Smooth muscle cell (in vitro differentiated cells): ENCODE data around the gene KMT5B. TPM values are rescaled to one million over a fixed set of nuclear protein-coding genes. Genes with fewer than 3 reads are reported as not detected.

ENCODE experiments used
- DNase-seq: peaks from one replicate; lab custom pipeline; 2025; ENCODE audit not compliant: unreplicated experiment; lab: John Stamatoyannopoulos, UW
- H2AFZ ChIP-seq: fragments of 200-600 bp; sonication (generic); 2 replicates; pipeline ENCODE4 v1.6.0; 2016; ENCODE audit warnings: antibody characterized with exemption, low read depth, mild to moderate bottlenecking
- H3F3A ChIP-seq: fragments of 200-600 bp; sonication (generic); 2 replicates; pipeline ENCODE4 v1.6.0; 2017; ENCODE audit warnings: antibody characterized with exemption, low read depth
- H3K27ac ChIP-seq: fragments of 200-600 bp; sonication (generic); 2 replicates; pipeline ENCODE4 v1.5.1; 2016; ENCODE audit warnings: low read depth, mild to moderate bottlenecking
- H3K27me3 ChIP-seq: fragments of 200-600 bp; sonication (generic); 2 replicates; pipeline ENCODE4 v1.6.1; 2016; ENCODE audit warnings: low read depth, mild to moderate bottlenecking
- H3K36me3 ChIP-seq: fragments of 200-600 bp; sonication (generic); 2 replicates; pipeline ENCODE4 v1.5.1; 2016; ENCODE audit warnings: low read depth
- H3K4me1 ChIP-seq: fragments of 200-600 bp; sonication (generic); 2 replicates; pipeline ENCODE4 v1.5.1; 2016; ENCODE audit warnings: low read depth
- H3K4me2 ChIP-seq: fragments of 200-600 bp; sonication (generic); 2 replicates; pipeline ENCODE4 v1.6.0; 2016; ENCODE audit warnings: mild to moderate bottlenecking
- H3K4me3 ChIP-seq: fragments of 200-600 bp; sonication (generic); 2 replicates; pipeline ENCODE4 v1.5.1; 2016; ENCODE audit warnings: mild to moderate bottlenecking
- H3K79me2 ChIP-seq: fragments of 200-600 bp; sonication (generic); 2 replicates; pipeline ENCODE4 v1.6.0; 2016; ENCODE audit warnings: low read depth, mild to moderate bottlenecking
- H3K9ac ChIP-seq: fragments of 200-600 bp; sonication (generic); 2 replicates; pipeline ENCODE4 v1.6.0; 2016; ENCODE audit warnings: low read depth
- H3K9me3 ChIP-seq: fragments of 200-600 bp; sonication (generic); replicated peaks from 2 replicates; pipeline ENCODE4 v1.5.1; 2016; ENCODE audit warnings: low read depth
- H4K20me1 ChIP-seq: fragments of 200-600 bp; sonication (generic); 2 replicates; pipeline ENCODE4 v1.6.0; 2016; ENCODE audit warnings: low read depth
- CTCF ChIP-seq: fragments of 200-600 bp; sonication (generic); IDR thresholded peaks from 2 replicates; pipeline ENCODE4 v1.5.1; 2017; ENCODE audit warnings: borderline replicate concordance, mild to moderate bottlenecking, antibody characterized with exemption; ENCODE audit not compliant: insufficient read depth, poor library complexity, severe bottlenecking
- WGBS: methylation state at CpG from one replicate; pipeline ENCODE4 v1.1.7; 2016; ENCODE audit warnings: low lambda C conversion rate; 5-methylcytosine and 5-hydroxymethylcytosine counted together
- polyA plus RNA-seq: library from polyadenylated mRNA; unstranded; fragments of >200 nt; fragmentation: Nextera tagmentation; extraction: Ambion mirVana; gene quantifications from 2 replicates; pipeline ENCODE4 v1.2.1, GENCODE V29; 2016
- total RNA-seq: library from RNA; depleted of rRNA; stranded (reverse); fragments of >200 nt; gene quantifications from 2 replicates; pipeline ENCODE4 v1.2.3, GENCODE V29; 2014

The KMT5B gene
- total and polyA plus RNA-seq, 2 experiments from 2014 or later, result 32.1 to 35.0 TPM

- WGBS, result 86% methylated on average over 6 of the region's 6 CpGs
- no peak overlapping the region for H3K27ac ChIP-seq
- peaks cover 20% of the 10 kb centered on the region for H3K79me2 ChIP-seq
- no peak overlapping the region for H2AFZ ChIP-seq
- no peaks in the 10 kb centered on the region for H3K9me3 ChIP-seq
- H3K4me1 ChIP-seq, result peaks cover 9% of the 10 kb centered on the region
- H3K4me3 ChIP-seq, result no peak overlapping the region
- H3F3A ChIP-seq, result no peaks in the 10 kb centered on the region
- no peak overlapping the region for H3K9ac ChIP-seq
- DNase-seq, result no peak
- H3K36me3 ChIP-seq, result no peaks in the 10 kb centered on the region
- TF ChIP-seq CTCF, result no peak
- H3K27me3 ChIP-seq, result no peaks in the 10 kb centered on the region
- no peak overlapping the region for H3K4me2 ChIP-seq
- H4K20me1 ChIP-seq, result peaks cover 20% of the 10 kb centered on the region
These were observed 2.6 kb upstream of the KMT5B start for GRCh38 chr11:68215524-68216170.

GRCh38 chr11:68215087-68215445 is 2.0 kb upstream of the KMT5B start:
- no peaks in the 10 kb centered on the region for H3F3A ChIP-seq
- no peaks in the 10 kb centered on the region for H3K36me3 ChIP-seq
- H3K4me1 ChIP-seq, result peaks cover 9% of the 10 kb centered on the region
- DNase-seq, result no peak
- 94% methylated on average over 15 of the region's 15 CpGs for WGBS
- H3K27ac ChIP-seq, result no peak overlapping the region
- H2AFZ ChIP-seq, result no peak overlapping the region
- no peak overlapping the region for H3K9ac ChIP-seq
- no peaks in the 10 kb centered on the region for H3K9me3 ChIP-seq
- no peak for TF ChIP-seq CTCF
- H4K20me1 ChIP-seq, result peaks cover 25% of the 10 kb centered on the region
- H3K4me2 ChIP-seq, result no peak overlapping the region
- H3K4me3 ChIP-seq, result no peak overlapping the region
- no peaks in the 10 kb centered on the region for H3K27me3 ChIP-seq
- peaks cover 26% of the 10 kb centered on the region for H3K79me2 ChIP-seq

GRCh38 chr11:68214173-68215086 is 1.3 kb upstream of the KMT5B start:
- Histone ChIP-seq H2AFZ (peak overlapping the region; percentile 83), H3F3A (no peaks in the 10 kb centered on the region), H3K9ac (peak overlapping the region; percentile 98), H3K36me3 (no peaks in the 10 kb centered on the region), H3K27me3 (no peaks in the 10 kb centered on the region), H3K27ac (peak overlapping the region; percentile 99), H4K20me1 (peaks cover 32% of the 10 kb centered on the region), H3K4me1 (peaks cover 11% of the 10 kb centered on the region), H3K79me2 (peaks cover 32% of the 10 kb centered on the region), H3K9me3 (no peaks in the 10 kb centered on the region), H3K4me3 (peak overlapping the region; percentile 77), H3K4me2 (peak overlapping the region; percentile 98)
- WGBS, result 27% methylated on average over 40 of the region's 58 CpGs
- no peak for TF ChIP-seq CTCF
- no peak for DNase-seq
